HUES64 (cell line): Measurements from ENCODE around the gene SLC46A1.

Experiments
- H3K27ac ChIP-seq: 2 replicates; pipeline ENCODE4 v1.7.0; 2013; ENCODE audit warnings: low read depth, low read length, inconsistent platforms
- H3K27me3 ChIP-seq: 2 replicates; pipeline ENCODE4 v1.6.1; 2013; ENCODE audit warnings: mild to moderate bottlenecking, low read length; ENCODE audit not compliant: insufficient read depth
- H3K36me3 ChIP-seq: 2 replicates; pipeline ENCODE4 v1.6.1; 2013; ENCODE audit warnings: mild to moderate bottlenecking, low read length; ENCODE audit not compliant: insufficient read depth
- H3K4me1 ChIP-seq: 2 replicates; pipeline ENCODE4 v1.6.1; 2013; ENCODE audit warnings: mild to moderate bottlenecking, low read length, moderate library complexity; ENCODE audit not compliant: insufficient read depth
- H3K4me3 ChIP-seq: 2 replicates; pipeline ENCODE4 v1.5.1; 2013; ENCODE audit warnings: mild to moderate bottlenecking, low read length, moderate library complexity
- H3K9ac ChIP-seq: 2 replicates; pipeline ENCODE4 v1.6.1; 2013; ENCODE audit warnings: mild to moderate bottlenecking, low read depth, low read length
- H3K9me3 ChIP-seq: 2 replicates; pipeline ENCODE4 v1.6.1; 2013; ENCODE audit warnings: low read depth, low read length; ENCODE audit not compliant: insufficient read depth
- WGBS: fragments of 150-250, 120-280 bp; methylation state at CpG from one replicate; pipeline ENCODE4 v1.1.7; 2013; ENCODE audit warnings: missing lambda C conversion rate; 5-methylcytosine and 5-hydroxymethylcytosine counted together

The SLC46A1 gene

DNA sequence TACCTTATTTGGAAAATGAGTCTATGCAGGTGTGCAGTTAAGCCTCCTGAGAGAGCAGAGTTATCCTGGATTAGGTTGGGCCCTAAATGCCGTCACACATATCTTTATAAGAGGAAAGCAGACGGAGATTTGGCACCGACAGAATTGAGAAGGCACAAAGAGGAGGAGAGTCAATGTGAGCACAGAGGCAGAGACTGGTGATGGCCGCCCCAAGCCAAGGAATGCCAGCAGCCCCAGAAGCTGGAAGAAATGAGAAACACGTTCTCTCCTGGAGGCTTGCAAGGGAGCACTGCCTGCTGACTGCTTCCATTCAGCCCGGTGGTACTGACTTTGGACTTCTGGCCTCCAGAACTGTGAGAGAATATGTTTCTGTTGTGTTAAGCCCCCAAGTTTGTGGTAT is 3.2 kb downstream of the SLC46A1 start:
- 74% methylated on average over 6 of the region's 6 CpGs for WGBS

GRCh38 chr17:28402224-28402630 is 3.8 kb downstream of the SLC46A1 start:
- Histone ChIP-seq H3K27ac (no peak overlapping the region), H3K36me3 (no peaks in the 10 kb centered on the region), H3K9me3 (no peaks in the 10 kb centered on the region), H3K4me3 (no peak overlapping the region), H3K27me3 (peaks cover 70% of the 10 kb centered on the region), H3K4me1 (peaks cover 40% of the 10 kb centered on the region), H3K9ac (no peak overlapping the region)
- WGBS: 18% methylated on average over 3 of the region's 3 CpGs

More for the DNA sequence above, 3.2 kb downstream of the SLC46A1 start:
- Histone ChIP-seq H3K4me1 (peaks cover 47% of the 10 kb centered on the region), H3K4me3 (no peak overlapping the region), H3K9ac (no peak overlapping the region), H3K27ac (no peak overlapping the region), H3K9me3 (no peaks in the 10 kb centered on the region), H3K27me3 (peaks cover 72% of the 10 kb centered on the region), H3K36me3 (no peaks in the 10 kb centered on the region)

DNA sequence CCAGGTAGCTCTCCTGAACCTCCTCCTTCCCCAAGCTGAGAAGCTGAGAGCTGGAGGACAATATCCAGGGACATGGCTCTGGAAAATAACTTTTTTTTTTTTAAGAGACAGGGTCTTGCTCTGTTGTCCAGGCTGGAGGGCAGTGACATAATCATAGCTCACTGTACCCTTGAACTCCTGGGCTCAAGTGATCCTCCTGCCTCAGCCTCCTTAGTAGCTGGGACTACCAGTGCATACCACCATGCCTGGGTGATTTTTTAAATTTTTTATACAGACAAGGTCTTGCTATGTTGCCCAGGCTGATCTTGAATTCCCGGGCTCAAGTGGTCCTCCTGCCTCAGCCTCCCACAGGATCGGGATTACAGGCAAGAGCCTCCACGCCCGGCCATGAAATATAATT is 6.2 kb downstream of the SLC46A1 start:
- no peak overlapping the region for H3K4me3 ChIP-seq
- H3K36me3 ChIP-seq: no peaks in the 10 kb centered on the region
- no peak overlapping the region for H3K27ac ChIP-seq
- H3K9me3 ChIP-seq: no peaks in the 10 kb centered on the region
- H3K4me1 ChIP-seq: peaks cover 25% of the 10 kb centered on the region
- peaks cover 49% of the 10 kb centered on the region for H3K27me3 ChIP-seq
- WGBS: 92% methylated on average over 4 of the region's 4 CpGs
- H3K9ac ChIP-seq: no peak overlapping the region

- H3K36me3 ChIP-seq: no peaks in the 10 kb centered on the region
- H3K27ac ChIP-seq: no peak overlapping the region
- H3K9me3 ChIP-seq: no peaks in the 10 kb centered on the region
- no peak overlapping the region for H3K9ac ChIP-seq
- WGBS: 89% methylated on average over 6 of the region's 6 CpGs
- H3K4me1 ChIP-seq: peaks cover 17% of the 10 kb centered on the region
- H3K27me3 ChIP-seq: peaks cover 35% of the 10 kb centered on the region
- no peak overlapping the region for H3K4me3 ChIP-seq
These were observed 7.6 kb downstream of the SLC46A1 start for GRCh38 chr17:28398280-28398981.

GRCh38 chr17:28397687-28398279 is 8.2 kb downstream of the SLC46A1 start:
- Histone ChIP-seq H3K4me1 (peaks cover 10% of the 10 kb centered on the region), H3K9ac (no peak overlapping the region), H3K27me3 (peaks cover 28% of the 10 kb centered on the region; the same call in 1 of the 2 replicates), H3K36me3 (no peaks in the 10 kb centered on the region), H3K4me3 (no peak overlapping the region), H3K9me3 (no peaks in the 10 kb centered on the region), H3K27ac (no peak overlapping the region)
- 84% methylated on average over 7 of the region's 7 CpGs for WGBS

DNA sequence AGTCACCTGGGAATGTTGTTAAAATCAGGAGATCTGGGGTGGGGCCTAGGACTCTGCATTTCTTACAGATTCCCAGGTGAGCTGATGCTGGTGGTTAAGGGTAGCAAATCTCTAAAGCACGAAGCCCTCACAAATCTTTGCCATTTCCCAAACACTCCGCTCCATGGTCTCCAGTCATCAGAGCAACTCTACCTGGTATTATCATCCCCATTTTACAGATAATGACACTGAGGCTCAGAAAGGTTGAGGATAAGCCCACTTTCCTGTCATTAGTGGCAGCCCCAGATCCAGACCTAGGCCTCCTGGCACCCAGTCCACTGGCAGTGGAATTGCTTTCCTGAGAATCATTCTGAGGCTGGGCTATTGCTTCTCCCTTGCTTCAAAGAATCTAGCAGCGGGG is 8.7 kb downstream of the SLC46A1 start:
- H3K4me1 ChIP-seq: peaks cover 5% of the 10 kb centered on the region
- no peaks in the 10 kb centered on the region for H3K36me3 ChIP-seq
- no peak overlapping the region for H3K4me3 ChIP-seq
- H3K9ac ChIP-seq: no peak overlapping the region
- peaks cover 25% of the 10 kb centered on the region; the same call in 1 of the 2 replicates for H3K27me3 ChIP-seq
- WGBS: 90% methylated on average over 3 of the region's 3 CpGs
- no peak overlapping the region for H3K27ac ChIP-seq
- no peaks in the 10 kb centered on the region for H3K9me3 ChIP-seq

DNA sequence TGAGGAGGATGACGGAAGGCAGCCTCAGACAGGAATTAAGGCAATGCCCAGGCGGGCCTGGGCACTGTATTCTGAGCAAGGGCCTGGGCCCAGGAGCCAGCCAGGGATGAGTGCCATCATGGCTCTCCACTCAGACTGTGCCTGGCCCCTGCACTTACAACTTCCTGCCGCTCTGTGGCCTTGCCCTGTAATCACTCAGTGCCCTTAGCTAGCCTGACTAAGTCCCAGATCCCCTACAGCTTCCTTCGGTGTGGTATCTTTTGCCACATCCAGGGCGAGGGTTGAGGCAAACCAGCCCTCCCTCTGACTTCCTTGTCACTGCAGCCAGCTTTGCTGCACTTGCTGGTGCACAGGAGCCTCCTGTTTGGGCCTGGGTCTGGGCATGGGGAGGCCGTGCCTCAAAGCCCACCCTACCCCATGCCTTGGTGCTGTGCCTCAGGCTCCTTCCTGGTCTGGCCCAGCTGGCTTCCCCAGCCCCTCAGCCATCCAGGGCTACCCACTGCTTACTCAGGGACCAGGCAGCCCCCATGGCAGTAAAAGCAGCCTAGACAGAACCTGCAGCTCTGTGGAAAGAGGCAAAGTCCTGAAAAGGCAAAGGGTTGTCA is 9.3 kb downstream of the SLC46A1 start:
- H3K36me3 ChIP-seq: no peaks in the 10 kb centered on the region
- H3K4me3 ChIP-seq: no peak overlapping the region
- H3K27ac ChIP-seq: no peak overlapping the region
- no peaks in the 10 kb centered on the region for H3K4me1 ChIP-seq
- no peak overlapping the region for H3K9ac ChIP-seq
- WGBS: 76% methylated on average over 6 of the region's 6 CpGs
- no peaks in the 10 kb centered on the region for H3K9me3 ChIP-seq
- peaks cover 22% of the 10 kb centered on the region; the same call in 1 of the 2 replicates for H3K27me3 ChIP-seq

GRCh38 chr17:28395968-28396367 is 10.0 kb downstream of the SLC46A1 start:
- WGBS: 89% methylated on average over 6 of the region's 6 CpGs
- Histone ChIP-seq H3K36me3 (no peaks in the 10 kb centered on the region), H3K27ac (no peak overlapping the region)

GRCh38 chr17:28395426-28395825 is 10.6 kb downstream of the SLC46A1 start:
- 66% methylated on average over 2 of the region's 2 CpGs for WGBS
- no peak overlapping the region for H3K9ac ChIP-seq
- no peaks in the 10 kb centered on the region for H3K9me3 ChIP-seq
- no peak overlapping the region for H3K27ac ChIP-seq
- H3K4me1 ChIP-seq: no peaks in the 10 kb centered on the region
- no peak overlapping the region for H3K4me3 ChIP-seq
- peaks cover 9% of the 10 kb centered on the region; the same call in 1 of the 2 replicates for H3K27me3 ChIP-seq
- H3K36me3 ChIP-seq: no peaks in the 10 kb centered on the region

More at GRCh38 chr17:28395968-28396367, 10.0 kb downstream of the SLC46A1 start:
- Histone ChIP-seq H3K4me1 (no peaks in the 10 kb centered on the region), H3K27me3 (peaks cover 15% of the 10 kb centered on the region; the same call in 1 of the 2 replicates), H3K9me3 (no peaks in the 10 kb centered on the region), H3K9ac (no peak overlapping the region), H3K4me3 (no peak overlapping the region)

GRCh38 chr17:28394337-28395116 is 11.5 kb downstream of the SLC46A1 start:
- Histone ChIP-seq H3K9me3 (no peaks in the 10 kb centered on the region), H3K9ac (no peak overlapping the region), H3K36me3 (no peaks in the 10 kb centered on the region), H3K4me1 (no peaks in the 10 kb centered on the region), H3K4me3 (no peak overlapping the region), H3K27ac (no peak overlapping the region), H3K27me3 (peaks cover 4% of the 10 kb centered on the region; the same call in 1 of the 2 replicates)
- 94% methylated on average over 6 of the region's 7 CpGs for WGBS

- Histone ChIP-seq H3K36me3 (no peaks in the 10 kb centered on the region), H3K27me3 (no peaks in the 10 kb centered on the region), H3K4me3 (no peak overlapping the region), H3K9ac (no peak overlapping the region), H3K4me1 (no peaks in the 10 kb centered on the region), H3K27ac (no peak overlapping the region), H3K9me3 (no peaks in the 10 kb centered on the region)
- WGBS: 56% methylated on average over 10 of the region's 10 CpGs
These were observed 13.5 kb downstream of the SLC46A1 start for GRCh38 chr17:28392491-28392890.
